ENCODE data around the gene CHST6. TPM values are rescaled to one million over a fixed set of nuclear protein-coding genes. Genes with fewer than 3 reads are reported as not detected.
"Not testable (repeated sequence)": the region's sequence is repeated elsewhere in the genome, so short reads cannot be mapped to it uniquely, and the experiment has no call there.

The CHST6 gene
- total RNA-seq, 1 donor from 2014 or later, result 6.0 TPM

GRCh38 chr16:75529056-75529905 lies 34.0 kb upstream of the CHST6 start:
- no peak overlapping the region for H3K4me3 Mint-ChIP-seq
- H3K4me1 Mint-ChIP-seq (ENCODE audit: unreplicated experiment), result no peaks in the 10 kb centered on the region
- no peaks in the 10 kb centered on the region for H3K27me3 Mint-ChIP-seq
- DNase-seq (ENCODE audit: extremely low spot score, unreplicated experiment), result no peak
- no peak overlapping the region for H3K27ac Mint-ChIP-seq
- H3K9me3 Mint-ChIP-seq, result no peaks in the 10 kb centered on the region
- no peaks in the 10 kb centered on the region for H3K36me3 Mint-ChIP-seq
- no peak for TF ChIP-seq CTCF (conservative IDR thresholded peaks at IDR 0.05)

- H3K9me3 Mint-ChIP-seq, result no peaks in the 10 kb centered on the region
- no peak overlapping the region for H3K4me3 Mint-ChIP-seq
- H3K27me3 Mint-ChIP-seq, result no peaks in the 10 kb centered on the region
- TF ChIP-seq CTCF (conservative IDR thresholded peaks at IDR 0.05), result no peak
- no peak for DNase-seq (ENCODE audit: extremely low spot score, unreplicated experiment)
- H3K36me3 Mint-ChIP-seq, result no peaks in the 10 kb centered on the region
- no peak overlapping the region for H3K27ac Mint-ChIP-seq
- H3K4me1 Mint-ChIP-seq (ENCODE audit: unreplicated experiment), result no peaks in the 10 kb centered on the region
Measured at GRCh38 chr16:75527825-75528299, 32.6 kb upstream of the CHST6 start.

GRCh38 chr16:75526032-75526790 lies 31.0 kb upstream of the CHST6 start:
- no peaks in the 10 kb centered on the region for H3K36me3 Mint-ChIP-seq
- H3K4me1 Mint-ChIP-seq (ENCODE audit: unreplicated experiment), result no peaks in the 10 kb centered on the region
- no peak overlapping the region for H3K4me3 Mint-ChIP-seq
- no peak overlapping the region for H3K27ac Mint-ChIP-seq
- H3K9me3 Mint-ChIP-seq, result no peaks in the 10 kb centered on the region
- DNase-seq (ENCODE audit: extremely low spot score, unreplicated experiment), result no peak
- TF ChIP-seq CTCF (conservative IDR thresholded peaks at IDR 0.05), result no peak
- H3K27me3 Mint-ChIP-seq, result no peaks in the 10 kb centered on the region

- no peaks in the 10 kb centered on the region for H3K9me3 Mint-ChIP-seq
- no peak for TF ChIP-seq CTCF (conservative IDR thresholded peaks at IDR 0.05)
- H3K4me1 Mint-ChIP-seq (ENCODE audit: unreplicated experiment), result peaks cover 8% of the 10 kb centered on the region
- no peak overlapping the region for H3K4me3 Mint-ChIP-seq
- no peak overlapping the region for H3K27ac Mint-ChIP-seq
- H3K36me3 Mint-ChIP-seq, result no peaks in the 10 kb centered on the region
- DNase-seq (ENCODE audit: extremely low spot score, unreplicated experiment), result no peak
- no peaks in the 10 kb centered on the region for H3K27me3 Mint-ChIP-seq
Measured at GRCh38 chr16:75519175-75519574, 23.9 kb upstream of the CHST6 start.

GRCh38 chr16:75516189-75516966 lies 21.1 kb upstream of the CHST6 start:
- Mint-ChIP-seq H3K4me3 (peak overlapping the region; percentile 90), H3K27ac (peak overlapping the region; percentile 71)
- not testable (repeated sequence) for H3K9me3 Mint-ChIP-seq; H3K27me3 Mint-ChIP-seq; H3K36me3 Mint-ChIP-seq; DNase-seq (ENCODE audit: extremely low spot score, unreplicated experiment); H3K4me1 Mint-ChIP-seq (ENCODE audit: unreplicated experiment)
